GM19240 (cell line): ENCODE results near the gene C13orf46.
"Not testable (repeated sequence)": the region's sequence is repeated elsewhere in the genome, so short reads cannot be mapped to it uniquely, and the experiment has no call there.

ENCODE experiments used
- DNase-seq: peaks from one replicate; pipeline ENCODE4 v3.0.0; 2011; ENCODE audit warnings: low spot score; ENCODE audit not compliant: insufficient read length

Gene C13orf46

GRCh38 chr13:113995051-113995601 lies 21.2 kb upstream of the C13orf46 start:
- no peak for DNase-seq

DNA sequence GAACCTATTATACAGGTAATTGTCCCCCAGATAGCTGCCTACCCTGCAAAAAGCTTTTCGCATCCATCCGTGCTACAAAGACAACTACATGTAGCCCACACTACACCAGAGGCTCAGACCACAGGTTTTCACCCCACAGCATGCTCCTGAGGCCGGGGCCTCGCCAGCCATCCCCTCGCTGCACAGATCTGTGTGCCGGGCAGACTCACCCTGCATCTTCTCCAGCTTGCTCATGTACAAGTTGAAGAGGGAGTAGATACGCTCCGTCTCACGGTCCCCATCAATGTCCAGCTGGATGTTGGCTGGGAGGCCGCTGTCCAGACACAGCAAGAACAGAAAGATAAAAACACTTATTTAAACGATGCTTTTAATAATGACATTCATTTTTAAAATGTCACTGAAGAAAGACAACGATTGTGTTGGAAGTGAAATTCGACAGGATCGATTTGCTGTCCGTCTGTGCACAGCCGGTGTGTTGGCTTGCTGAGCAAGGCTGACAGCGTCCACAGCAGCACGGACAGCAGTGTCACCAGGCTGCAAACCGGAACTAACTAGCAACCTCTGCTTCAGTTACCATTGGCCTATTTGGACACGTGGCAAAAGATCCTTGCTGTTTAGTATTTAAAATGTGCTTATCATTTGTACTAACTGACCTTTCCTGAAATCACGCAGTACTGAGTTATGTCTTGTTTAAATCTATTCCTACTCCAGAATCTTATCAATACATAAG lies 18.6 kb upstream of the C13orf46 start:
- no peak for DNase-seq

GRCh38 chr13:113991676-113992179 lies 17.9 kb upstream of the C13orf46 start:
- no peak for DNase-seq

- no peak for DNase-seq
Measured at GRCh38 chr13:113991191-113991669, 17.4 kb upstream of the C13orf46 start.

GRCh38 chr13:113990321-113990837 lies 16.5 kb upstream of the C13orf46 start:
- no peak for DNase-seq

DNA sequence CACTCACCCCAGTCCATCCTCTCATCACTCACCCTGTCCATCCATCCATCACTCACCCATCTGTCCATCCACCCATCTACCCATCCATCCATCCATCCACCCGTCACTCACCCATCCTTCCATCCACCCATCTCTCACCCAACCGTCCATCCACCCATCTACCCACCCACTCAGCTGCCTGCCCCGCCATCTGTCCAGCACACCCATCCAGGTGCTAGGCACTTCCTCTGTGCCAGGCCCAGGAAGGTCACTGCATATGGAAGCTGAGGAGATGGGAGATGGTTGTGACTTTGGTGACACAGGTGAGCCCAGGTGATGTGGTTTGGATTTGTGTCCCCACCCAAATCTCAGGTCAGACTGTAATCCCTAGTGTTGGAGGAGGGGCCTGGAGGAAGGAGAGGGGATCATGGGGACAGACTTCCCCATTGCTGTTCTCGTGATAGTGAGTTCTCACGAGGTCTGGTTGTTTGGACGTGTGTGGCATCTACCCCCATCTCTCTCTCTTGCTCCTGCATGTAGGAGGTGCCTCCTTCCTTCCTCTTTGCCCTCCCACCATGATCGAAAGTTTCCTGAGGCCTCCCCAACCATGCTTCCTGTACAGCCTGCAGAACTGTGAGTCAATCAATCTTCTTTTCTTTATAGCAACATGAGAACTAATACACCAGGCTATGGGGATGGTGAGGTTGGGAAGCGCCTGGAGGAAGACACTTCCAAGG lies 15.9 kb upstream of the C13orf46 start:
- no peak for DNase-seq

DNA sequence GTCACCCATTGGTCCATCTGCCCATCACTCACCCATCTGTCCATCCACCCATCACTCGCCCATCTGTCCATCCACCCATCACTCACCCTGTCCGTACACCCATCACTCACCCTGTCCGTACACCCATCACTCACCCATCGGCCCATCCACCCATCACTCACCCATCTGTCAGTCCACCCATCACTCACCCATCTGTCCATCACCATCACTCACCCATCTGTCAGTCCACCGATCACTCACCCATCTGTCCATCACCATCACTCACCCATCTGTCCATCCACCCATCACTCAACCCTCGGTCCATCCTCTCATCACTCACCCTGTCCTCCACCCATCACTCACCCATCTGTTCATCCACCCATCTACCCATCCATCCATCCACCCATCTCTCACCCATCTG lies 15.0 kb upstream of the C13orf46 start:
- DNase-seq = not testable (repeated sequence)

- DNase-seq = no peak
Measured at GRCh38 chr13:113982296-113982661, 8.4 kb upstream of the C13orf46 start.

DNA sequence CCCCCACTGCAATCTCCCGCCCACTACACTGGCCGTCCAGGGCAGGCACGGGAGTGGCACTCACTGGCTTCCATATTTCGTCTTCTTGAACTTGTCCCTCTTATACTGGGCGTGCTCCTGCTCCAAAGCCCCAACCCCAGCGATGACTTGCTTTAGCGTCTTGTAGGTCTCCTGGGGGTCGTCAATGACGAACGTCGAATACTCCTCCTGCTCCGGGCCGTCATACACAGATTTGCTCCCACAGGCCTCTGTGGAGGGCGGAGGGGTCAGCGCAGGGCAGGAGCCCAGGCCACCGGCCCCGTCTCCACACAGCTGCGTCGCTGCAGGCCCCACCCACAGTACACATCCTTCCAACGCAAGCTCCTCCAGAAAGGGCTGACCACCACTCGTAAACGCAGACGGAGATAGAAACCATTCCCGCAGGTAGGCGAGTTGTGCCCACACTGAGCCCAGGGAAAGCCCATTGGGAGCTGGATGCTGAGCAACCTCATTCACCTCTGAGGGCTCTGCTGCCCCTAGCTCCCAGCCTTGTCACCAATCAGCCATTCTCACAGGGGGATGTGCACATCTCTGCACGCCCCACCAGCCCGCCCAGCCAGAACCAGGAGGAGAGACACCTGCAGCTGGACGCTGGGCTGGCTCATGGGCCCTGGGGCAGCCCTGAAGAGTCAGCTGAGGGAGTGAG lies 7.9 kb upstream of the C13orf46 start:
- DNase-seq = no peak

DNA sequence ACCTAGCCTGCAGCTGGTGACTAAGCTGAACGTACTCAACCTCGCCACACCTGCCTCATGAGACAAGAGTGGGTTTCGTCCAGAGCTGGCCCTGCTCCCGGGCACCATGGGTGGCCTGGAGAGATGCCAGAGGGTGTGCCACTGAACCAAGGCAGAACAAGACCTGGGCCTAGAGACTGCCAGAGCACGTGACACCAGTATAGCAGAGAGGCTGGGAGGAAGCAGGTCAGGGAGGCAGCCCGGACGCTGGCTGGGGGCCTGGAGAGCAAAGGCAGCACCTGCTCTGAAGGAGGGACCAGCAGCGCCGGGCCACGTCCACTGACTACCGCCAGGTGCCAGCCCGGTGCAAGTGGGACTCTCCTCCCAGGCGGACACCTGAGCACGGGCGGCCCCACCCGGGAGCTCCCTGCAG lies 7.3 kb upstream of the C13orf46 start:
- DNase-seq = no peak

- DNase-seq = no peak
Measured at GRCh38 chr13:113980489-113981064, 6.7 kb upstream of the C13orf46 start.

GRCh38 chr13:113979791-113980471 lies 6.1 kb upstream of the C13orf46 start:
- DNase-seq = no peak

DNA sequence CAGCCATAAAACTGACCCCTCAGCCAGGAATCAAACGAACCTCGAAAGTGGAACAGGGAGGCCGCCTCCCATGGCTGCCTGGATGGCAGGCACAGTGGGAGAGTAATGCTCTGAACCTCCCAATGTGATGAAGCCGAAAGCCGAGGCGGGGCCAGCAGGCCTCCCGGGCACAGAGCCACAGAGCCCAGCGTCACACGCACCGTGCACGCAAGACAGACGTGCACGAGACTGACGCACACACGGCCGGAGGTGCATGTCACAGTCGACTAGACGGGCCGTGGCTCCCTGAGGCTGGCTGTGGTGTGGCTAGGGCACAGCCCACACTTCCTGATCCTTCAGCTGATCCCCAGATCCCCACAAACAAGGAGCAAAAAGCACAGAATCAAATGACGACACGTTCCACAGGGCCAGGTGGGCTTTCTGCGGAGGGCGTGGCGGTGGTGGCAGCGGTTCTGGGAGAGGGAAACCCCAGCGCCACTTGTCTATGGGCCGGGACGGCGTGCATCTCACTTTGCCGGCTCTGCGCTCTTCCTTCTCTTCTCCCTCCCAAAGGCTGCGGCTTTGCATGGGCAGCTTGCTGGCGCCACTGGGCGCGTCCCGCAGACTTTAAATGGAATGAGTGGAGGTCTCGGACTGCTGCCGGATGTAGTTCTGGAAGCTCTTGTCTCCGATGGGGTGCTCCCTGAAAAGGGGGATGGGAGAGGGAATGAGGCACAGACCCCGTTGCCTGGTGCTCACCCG lies 5.0 kb upstream of the C13orf46 start:
- DNase-seq = no peak

- no peak for DNase-seq
Measured at GRCh38 chr13:113977976-113978375, 4.1 kb upstream of the C13orf46 start.

DNA sequence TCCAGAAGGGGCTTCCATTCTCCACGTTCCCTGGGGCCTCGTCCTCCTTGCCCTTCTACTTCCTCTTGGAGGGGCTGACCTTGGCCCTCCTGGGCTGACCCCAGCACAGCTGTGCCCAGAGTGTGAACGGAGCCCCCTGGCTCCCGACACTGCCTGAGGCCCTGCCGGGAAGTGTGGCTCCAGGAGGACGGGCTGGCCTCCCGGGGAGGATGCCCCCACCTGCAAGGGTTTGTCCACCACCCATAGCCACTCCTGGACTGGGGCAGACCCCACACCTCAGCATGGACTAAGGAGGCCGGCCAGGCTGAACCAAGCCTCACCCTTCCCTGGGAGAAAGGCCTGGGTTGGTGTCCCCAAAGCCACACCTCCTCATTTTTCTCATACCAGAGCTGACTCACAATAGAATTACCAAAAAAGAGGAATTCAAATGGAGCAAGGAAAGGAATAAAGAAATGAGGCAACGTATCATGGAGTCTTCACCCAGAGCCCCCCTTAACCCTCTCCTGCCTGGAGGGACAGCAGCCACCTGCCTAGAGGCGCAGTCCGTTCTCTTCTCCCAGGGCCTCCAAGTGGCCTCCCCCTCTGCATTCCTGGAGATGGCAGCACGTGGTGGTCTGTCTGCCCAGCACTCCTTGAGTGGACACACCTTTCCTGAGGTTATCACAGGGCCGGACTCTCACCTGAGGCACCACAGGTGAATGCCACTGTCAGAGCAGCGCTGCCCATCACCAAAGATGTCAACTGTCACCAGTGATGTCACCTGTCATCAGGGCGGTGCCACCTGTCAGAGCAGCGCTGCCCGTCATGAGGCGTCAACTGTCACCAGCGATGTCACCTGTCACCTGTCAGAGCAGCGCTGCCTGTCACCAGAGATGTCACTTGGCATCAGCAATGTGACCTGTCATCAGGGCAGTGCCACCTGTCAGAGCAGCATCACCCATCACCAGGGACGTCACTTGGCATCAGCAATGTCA lies 3.1 kb upstream of the C13orf46 start:
- no peak for DNase-seq

DNA sequence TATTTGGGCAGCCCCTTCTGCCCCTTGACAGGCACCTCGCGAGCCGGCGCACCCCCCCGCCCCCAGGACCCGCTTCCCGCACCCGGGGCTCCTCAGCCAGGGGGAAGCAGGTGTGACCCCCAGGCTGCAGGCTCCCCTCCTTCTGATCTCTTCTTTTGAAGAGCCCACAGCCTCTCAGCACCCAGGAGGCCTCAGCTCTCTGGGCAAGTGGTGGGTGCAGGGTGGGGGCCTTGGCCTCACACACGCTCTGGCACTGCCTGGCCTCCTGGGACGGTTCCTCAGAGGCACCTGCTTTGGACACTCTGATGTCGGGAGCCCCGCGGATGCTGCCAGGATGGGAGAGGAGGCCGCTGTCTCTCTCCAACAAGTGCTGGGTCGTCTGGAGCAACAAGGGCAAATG lies 1.5 kb upstream of the C13orf46 start:
- DNase-seq = no peak

GRCh38 chr13:113974304-113975281 lies 717 bp upstream of the C13orf46 start:
- DNase-seq = no peak
